ENCODE measurements around the gene THBS2.

THBS2 gene

DNA sequence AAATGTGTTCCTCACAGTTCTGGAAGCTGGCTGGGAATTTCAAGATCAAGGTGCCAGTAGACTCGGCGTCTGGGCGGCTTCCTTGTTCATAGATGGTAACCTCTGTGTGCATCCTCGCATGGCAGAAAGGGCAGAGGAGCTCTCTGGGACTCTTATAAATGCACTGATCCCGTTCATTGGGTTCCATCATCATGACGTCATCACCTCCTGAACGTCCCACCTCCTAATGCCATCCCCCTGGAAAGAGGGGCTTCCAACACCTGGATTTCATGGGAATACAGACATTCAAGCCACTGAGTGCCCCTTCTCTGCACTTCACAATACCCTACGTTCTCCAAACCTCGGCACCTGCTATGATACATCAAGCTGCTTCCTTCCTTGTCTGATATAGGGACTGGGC, 37.5 kb upstream of the THBS2 start:
- Histone ChIP-seq H3F3A (ENCODE audit: low read depth) (no peaks in the 10 kb centered on the region), H3K4me3 (ENCODE audit: low read length, poor library complexity, severe bottlenecking) (no peak overlapping the region), H3K4me2 (ENCODE audit: low read depth, low read length, poor library complexity, severe bottlenecking) (no peak overlapping the region), H3K9me3 (ENCODE audit: insufficient read depth, low read depth, low read length) (peaks cover 6% of the 10 kb centered on the region; the same call in 1 of the 2 replicates), H2AFZ (ENCODE audit: low read length) (no peak overlapping the region), H3K9me2 (replicated peaks; ENCODE audit: low read depth, low read length) (no peaks in the 10 kb centered on the region), H3K9ac (ENCODE audit: low read depth, low read length, poor library complexity, severe bottlenecking) (no peak overlapping the region), H3K36me3 (ENCODE audit: insufficient read depth, low read length) (no peaks in the 10 kb centered on the region), H4K20me1 (ENCODE audit: insufficient read depth, low read length, poor library complexity, severe bottlenecking) (no peaks in the 10 kb centered on the region), H3K4me1 (ENCODE audit: insufficient read depth, low read length, poor library complexity, severe bottlenecking) (no peaks in the 10 kb centered on the region), H3K27me3 (ENCODE audit: insufficient read depth, low read length, poor library complexity, severe bottlenecking) (no peaks in the 10 kb centered on the region), H3K79me2 (ENCODE audit: insufficient read depth, low read length) (no peaks in the 10 kb centered on the region)
- TF ChIP-seq, protein P1, sequence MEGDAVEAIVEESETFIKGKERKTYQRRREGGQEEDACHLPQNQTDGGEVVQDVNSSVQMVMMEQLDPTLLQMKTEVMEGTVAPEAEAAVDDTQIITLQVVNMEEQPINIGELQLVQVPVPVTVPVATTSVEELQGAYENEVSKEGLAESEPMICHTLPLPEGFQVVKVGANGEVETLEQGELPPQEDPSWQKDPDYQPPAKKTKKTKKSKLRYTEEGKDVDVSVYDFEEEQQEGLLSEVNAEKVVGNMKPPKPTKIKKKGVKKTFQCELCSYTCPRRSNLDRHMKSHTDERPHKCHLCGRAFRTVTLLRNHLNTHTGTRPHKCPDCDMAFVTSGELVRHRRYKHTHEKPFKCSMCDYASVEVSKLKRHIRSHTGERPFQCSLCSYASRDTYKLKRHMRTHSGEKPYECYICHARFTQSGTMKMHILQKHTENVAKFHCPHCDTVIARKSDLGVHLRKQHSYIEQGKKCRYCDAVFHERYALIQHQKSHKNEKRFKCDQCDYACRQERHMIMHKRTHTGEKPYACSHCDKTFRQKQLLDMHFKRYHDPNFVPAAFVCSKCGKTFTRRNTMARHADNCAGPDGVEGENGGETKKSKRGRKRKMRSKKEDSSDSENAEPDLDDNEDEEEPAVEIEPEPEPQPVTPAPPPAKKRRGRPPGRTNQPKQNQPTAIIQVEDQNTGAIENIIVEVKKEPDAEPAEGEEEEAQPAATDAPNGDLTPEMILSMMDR (conservative IDR thresholded peaks at IDR 0.05; ENCODE audit: low read length) = no peak
- TF ChIP-seq EZH2phosphoT487 (IDR thresholded peaks at IDR 0.05; ENCODE audit: borderline replicate concordance) = no peak

DNA sequence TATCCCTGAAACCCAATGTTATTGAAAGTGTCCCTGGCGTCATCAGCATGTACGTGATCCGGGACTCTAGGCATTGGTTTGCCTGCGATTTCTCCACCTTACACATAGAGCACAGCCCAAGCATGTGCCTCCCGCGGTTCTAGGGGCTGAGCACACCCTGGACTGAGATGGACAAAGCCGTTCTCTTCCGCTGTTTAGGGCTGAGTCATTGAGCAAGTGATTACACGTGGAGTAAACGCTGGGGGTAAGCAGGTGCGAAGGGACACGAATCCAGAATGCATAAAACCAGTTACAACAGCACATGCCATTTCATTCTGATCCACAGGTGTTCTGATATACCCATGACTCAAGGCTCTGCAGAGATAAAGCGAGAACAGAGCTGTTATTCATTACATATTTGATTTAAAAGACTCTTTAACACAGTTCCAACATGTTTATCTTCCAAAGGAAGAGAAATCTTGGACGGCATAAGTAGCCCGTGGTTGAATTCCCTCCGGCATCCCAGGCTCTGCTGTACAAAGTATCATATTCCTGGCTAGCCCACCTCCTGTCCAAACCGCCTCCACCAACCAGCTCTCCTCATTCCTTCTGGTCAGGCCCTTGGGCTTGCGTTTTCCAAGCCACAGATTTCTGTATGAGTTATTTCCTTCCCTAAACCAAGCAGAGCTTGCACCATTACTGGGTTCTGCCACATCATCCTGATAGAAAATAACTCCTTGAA, 36.1 kb upstream of the THBS2 start:
- Histone ChIP-seq H3K79me2 (ENCODE audit: insufficient read depth, low read length) (no peaks in the 10 kb centered on the region), H3K9me3 (ENCODE audit: insufficient read depth, low read depth, low read length) (peaks cover 6% of the 10 kb centered on the region; the same call in 1 of the 2 replicates), H3K9me2 (replicated peaks; ENCODE audit: low read depth, low read length) (no peaks in the 10 kb centered on the region), H3K4me3 (ENCODE audit: low read length, poor library complexity, severe bottlenecking) (no peak overlapping the region), H3K4me1 (ENCODE audit: insufficient read depth, low read length, poor library complexity, severe bottlenecking) (no peaks in the 10 kb centered on the region), H4K20me1 (ENCODE audit: insufficient read depth, low read length, poor library complexity, severe bottlenecking) (no peaks in the 10 kb centered on the region), H3F3A (ENCODE audit: low read depth) (no peaks in the 10 kb centered on the region), H3K36me3 (ENCODE audit: insufficient read depth, low read length) (no peaks in the 10 kb centered on the region), H3K4me2 (ENCODE audit: low read depth, low read length, poor library complexity, severe bottlenecking) (no peak overlapping the region), H3K27me3 (ENCODE audit: insufficient read depth, low read length, poor library complexity, severe bottlenecking) (no peaks in the 10 kb centered on the region), H2AFZ (ENCODE audit: low read length) (no peak overlapping the region), H3K9ac (ENCODE audit: low read depth, low read length, poor library complexity, severe bottlenecking) (no peak overlapping the region)
- TF ChIP-seq, protein P1 (conservative IDR thresholded peaks at IDR 0.05; ENCODE audit: low read length) = no peak
- no peak for TF ChIP-seq EZH2phosphoT487 (IDR thresholded peaks at IDR 0.05; ENCODE audit: borderline replicate concordance)

DNA sequence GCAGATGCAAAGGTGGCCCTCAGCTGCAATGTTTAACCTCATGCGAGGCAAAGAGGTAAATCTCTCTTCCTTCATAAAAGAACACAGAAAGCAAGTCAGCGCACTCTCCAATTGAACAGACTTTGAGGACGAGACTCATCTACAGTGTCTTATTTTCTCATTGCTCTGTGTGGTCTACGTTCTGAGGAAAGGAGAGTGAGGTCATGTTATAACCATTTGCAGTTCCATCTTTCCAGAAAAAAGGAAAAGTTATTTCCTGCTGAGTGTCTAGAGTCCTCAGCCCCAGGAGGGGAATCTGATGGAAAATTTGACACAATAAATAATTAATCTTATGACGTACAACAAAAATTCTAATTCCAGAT, 35.6 kb upstream of the THBS2 start:
- Histone ChIP-seq H3K4me1 (ENCODE audit: insufficient read depth, low read length, poor library complexity, severe bottlenecking) (no peaks in the 10 kb centered on the region), H2AFZ (ENCODE audit: low read length) (no peak overlapping the region), H3K79me2 (ENCODE audit: insufficient read depth, low read length) (no peaks in the 10 kb centered on the region), H3K9ac (ENCODE audit: low read depth, low read length, poor library complexity, severe bottlenecking) (no peak overlapping the region), H3K4me3 (ENCODE audit: low read length, poor library complexity, severe bottlenecking) (no peak overlapping the region), H3F3A (ENCODE audit: low read depth) (no peaks in the 10 kb centered on the region), H3K9me2 (replicated peaks; ENCODE audit: low read depth, low read length) (no peaks in the 10 kb centered on the region), H3K27me3 (ENCODE audit: insufficient read depth, low read length, poor library complexity, severe bottlenecking) (no peaks in the 10 kb centered on the region), H4K20me1 (ENCODE audit: insufficient read depth, low read length, poor library complexity, severe bottlenecking) (no peaks in the 10 kb centered on the region), H3K36me3 (ENCODE audit: insufficient read depth, low read length) (no peaks in the 10 kb centered on the region), H3K9me3 (ENCODE audit: insufficient read depth, low read depth, low read length) (peaks cover 8% of the 10 kb centered on the region; the same call in 1 of the 2 replicates), H3K4me2 (ENCODE audit: low read depth, low read length, poor library complexity, severe bottlenecking) (no peak overlapping the region)
- TF ChIP-seq EZH2phosphoT487 (IDR thresholded peaks at IDR 0.05; ENCODE audit: borderline replicate concordance) = no peak
- TF ChIP-seq, protein P1 (conservative IDR thresholded peaks at IDR 0.05; ENCODE audit: low read length) = no peak
